ENCODE data around the gene MFGE8.

The MFGE8 gene

DNA sequence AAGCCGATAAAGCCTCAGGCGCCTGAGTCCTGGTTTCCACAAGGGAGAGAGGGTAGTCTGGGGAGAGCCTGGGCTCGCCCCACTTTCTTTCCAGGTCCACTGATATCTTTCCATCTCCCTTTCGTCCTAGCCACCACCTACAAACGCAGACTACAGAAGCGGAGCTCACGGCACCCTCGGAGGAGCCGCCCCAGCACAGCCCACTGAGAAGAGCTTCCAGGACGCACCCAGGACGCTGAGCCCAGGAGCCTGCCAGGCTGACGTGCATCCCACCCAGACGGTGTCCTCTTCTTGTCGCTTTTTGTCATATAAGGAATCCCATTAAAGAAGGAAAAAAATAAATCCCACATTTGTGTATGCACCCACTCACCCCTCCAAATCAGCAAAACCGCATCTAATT lies 38.9 kb downstream of the MFGE8 start:
- no peak for DNase-seq (ENCODE audit: low read depth)

DNA sequence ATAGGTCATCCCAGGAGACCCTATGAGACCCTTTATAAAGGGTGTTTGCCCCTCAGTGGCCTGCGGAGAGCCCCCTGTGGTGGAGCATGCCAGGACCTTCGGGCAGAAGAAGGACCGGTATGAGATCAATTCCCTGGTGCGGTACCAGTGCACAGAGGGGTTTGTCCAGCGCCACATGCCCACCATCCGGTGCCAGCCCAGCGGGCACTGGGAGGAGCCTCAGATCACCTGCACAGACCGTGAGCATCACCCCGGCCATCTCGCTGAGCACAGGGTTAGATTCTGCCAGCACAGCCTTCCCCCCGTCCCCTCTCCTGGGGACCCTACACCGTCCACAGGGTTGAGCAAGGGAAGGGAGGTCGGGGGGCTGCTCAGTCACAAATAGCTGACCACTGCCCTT lies 39.4 kb downstream of the MFGE8 start:
- DNase-seq (ENCODE audit: low read depth), result no peak

- no peak for DNase-seq (ENCODE audit: low read depth)
Measured at GRCh38 chr15:88872706-88873105, 40.5 kb downstream of the MFGE8 start.

DNA sequence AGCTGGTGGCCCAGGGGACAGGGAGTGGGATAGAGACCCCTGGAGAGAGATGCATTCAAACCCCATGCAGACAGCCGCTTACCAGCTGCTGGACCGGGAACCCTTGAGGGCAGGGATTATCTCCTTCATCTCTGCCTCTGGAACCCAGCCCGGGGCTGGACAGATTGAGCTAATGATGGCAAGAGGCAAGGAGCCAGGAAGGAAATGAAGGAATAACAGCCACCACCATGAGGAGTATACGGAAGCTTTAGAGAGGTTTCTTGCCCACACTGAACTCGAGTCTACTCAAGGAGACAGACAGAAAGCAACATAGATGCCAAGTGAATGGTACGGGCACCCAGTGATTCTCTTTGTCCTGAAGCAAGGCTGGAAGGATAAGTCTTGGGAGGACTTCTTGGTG lies 41.1 kb downstream of the MFGE8 start:
- DNase-seq (ENCODE audit: low read depth), result no peak

GRCh38 chr15:88871313-88871712 lies 41.9 kb downstream of the MFGE8 start:
- no peak for DNase-seq (ENCODE audit: low read depth)

GRCh38 chr15:88866295-88866881 lies 46.8 kb downstream of the MFGE8 start:
- no peak for DNase-seq (ENCODE audit: low read depth)

DNA sequence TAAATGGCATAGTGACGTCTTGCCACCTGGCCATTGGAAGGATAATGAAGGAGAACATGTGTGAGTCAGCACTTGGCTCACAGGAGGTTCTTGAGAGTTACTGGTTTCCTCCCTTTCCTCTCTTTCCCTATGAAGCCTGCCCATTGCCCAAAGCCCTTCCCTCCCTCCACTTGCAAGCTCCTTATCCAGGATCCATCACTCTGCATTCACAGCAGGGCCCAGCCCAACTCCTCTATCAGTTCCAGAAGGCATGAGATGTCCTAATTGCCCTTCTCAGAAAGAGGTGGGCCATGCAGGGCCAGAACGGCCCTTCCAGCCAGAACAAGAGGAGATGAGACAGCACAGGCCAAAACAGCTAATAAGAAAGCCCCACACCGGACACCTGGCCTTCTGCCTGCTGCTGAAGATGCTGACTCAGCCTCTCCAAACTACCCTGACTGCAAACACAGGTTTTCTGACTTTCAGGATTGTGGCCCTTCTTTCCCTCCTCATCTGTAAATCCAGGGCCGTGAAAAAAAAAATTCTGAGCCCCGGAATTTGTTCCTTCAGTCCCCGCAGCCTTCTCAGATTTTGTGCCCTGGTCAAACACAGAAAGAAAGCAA lies 47.6 kb downstream of the MFGE8 start:
- no peak for DNase-seq (ENCODE audit: low read depth)

GRCh38 chr15:88864861-88865497 lies 48.2 kb downstream of the MFGE8 start:
- no peak for DNase-seq (ENCODE audit: low read depth)

DNA sequence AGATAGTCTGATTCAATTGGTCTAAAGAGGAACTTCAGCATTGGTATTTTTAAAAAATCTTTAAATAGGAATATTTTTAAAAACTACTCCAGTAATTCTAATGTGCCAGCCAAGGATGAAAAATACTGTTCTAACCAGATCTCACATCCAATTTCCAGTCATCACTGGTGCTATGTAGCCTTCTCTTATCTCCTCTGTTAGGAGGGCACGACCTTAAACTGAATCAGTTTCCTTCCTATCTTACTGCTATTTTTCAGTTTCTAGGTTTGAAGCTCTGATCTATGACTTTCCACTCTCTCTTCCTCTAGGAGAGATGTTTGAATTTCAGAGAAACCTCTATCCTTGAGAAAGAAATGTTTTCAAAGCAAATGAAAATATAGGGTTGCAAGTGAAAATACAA lies 49.8 kb downstream of the MFGE8 start:
- no peak for DNase-seq (ENCODE audit: low read depth)

DNA sequence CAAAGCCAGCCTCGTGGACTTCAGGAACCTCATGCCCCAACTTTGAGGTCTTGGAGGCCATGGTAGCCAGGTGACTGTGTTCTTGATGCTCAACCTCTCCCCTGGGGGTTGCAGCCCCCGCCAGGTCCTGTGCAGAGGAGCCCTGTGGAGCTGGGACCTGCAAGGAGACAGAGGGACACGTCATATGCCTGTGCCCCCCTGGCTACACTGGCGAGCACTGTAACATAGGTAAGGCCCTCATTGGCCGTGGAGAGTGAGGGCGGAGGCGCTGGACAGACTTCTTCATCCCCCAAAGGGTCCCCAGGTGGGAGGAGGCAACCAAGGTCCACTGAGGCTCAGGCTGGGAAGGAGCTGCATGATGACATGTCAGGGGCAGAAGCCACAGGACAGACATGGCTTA lies 53.0 kb downstream of the MFGE8 start:
- no peak for DNase-seq (ENCODE audit: low read depth)

GRCh38 chr15:88859550-88859949 lies 53.6 kb downstream of the MFGE8 start:
- no peak for DNase-seq (ENCODE audit: low read depth)

DNA sequence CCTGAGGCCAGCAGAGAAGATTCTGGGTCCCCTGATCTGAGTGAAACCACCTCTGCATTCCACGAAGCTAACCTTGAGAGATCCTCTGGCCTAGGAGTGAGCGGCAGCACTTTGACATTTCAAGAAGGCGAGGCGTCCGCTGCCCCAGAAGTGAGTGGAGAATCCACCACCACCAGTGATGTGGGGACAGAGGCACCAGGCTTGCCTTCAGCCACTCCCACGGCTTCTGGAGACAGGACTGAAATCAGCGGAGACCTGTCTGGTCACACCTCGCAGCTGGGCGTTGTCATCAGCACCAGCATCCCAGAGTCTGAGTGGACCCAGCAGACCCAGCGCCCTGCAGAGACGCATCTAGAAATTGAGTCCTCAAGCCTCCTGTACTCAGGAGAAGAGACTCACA lies 54.2 kb downstream of the MFGE8 start:
- no peak for DNase-seq (ENCODE audit: low read depth)

GRCh38 chr15:88852476-88852875 lies 60.7 kb downstream of the MFGE8 start:
- DNase-seq (ENCODE audit: low read depth), result no peak

DNA sequence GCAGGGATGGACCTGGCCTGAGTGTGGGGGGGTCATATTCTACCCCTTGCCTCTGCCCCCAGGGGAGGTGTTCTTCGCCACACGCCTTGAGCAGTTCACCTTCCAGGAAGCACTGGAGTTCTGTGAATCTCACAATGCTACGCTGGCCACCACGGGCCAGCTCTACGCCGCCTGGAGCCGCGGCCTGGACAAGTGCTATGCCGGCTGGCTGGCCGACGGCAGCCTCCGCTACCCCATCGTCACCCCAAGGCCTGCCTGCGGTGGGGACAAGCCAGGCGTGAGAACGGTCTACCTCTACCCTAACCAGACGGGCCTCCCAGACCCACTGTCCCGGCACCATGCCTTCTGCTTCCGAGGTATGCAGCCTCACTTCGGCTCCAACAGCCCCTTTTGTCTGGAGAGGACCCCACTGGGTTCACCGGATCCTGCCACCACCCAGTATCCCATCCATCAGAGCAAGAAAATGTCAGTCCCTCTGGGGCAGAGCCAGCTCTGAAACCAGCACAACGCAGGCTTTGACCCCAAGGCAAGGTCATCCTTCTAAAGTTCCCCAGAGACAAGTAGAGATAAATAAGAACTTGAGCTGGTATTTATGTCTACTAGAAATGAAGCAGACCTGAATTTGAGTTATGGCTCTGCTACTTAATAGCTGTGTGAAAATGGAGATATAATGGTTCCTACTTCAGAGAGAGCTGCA lies 63.7 kb downstream of the MFGE8 start:
- no peak for DNase-seq (ENCODE audit: low read depth)
